ENCODE results near the gene MPHOSPH8. TPM values are rescaled to one million over a fixed set of nuclear protein-coding genes. Genes with fewer than 3 reads are reported as not detected.

MPHOSPH8 gene
- total RNA-seq, 6 experiments from 2014 or later, result 19.2 to 23.7 (median 20.7) TPM

DNA sequence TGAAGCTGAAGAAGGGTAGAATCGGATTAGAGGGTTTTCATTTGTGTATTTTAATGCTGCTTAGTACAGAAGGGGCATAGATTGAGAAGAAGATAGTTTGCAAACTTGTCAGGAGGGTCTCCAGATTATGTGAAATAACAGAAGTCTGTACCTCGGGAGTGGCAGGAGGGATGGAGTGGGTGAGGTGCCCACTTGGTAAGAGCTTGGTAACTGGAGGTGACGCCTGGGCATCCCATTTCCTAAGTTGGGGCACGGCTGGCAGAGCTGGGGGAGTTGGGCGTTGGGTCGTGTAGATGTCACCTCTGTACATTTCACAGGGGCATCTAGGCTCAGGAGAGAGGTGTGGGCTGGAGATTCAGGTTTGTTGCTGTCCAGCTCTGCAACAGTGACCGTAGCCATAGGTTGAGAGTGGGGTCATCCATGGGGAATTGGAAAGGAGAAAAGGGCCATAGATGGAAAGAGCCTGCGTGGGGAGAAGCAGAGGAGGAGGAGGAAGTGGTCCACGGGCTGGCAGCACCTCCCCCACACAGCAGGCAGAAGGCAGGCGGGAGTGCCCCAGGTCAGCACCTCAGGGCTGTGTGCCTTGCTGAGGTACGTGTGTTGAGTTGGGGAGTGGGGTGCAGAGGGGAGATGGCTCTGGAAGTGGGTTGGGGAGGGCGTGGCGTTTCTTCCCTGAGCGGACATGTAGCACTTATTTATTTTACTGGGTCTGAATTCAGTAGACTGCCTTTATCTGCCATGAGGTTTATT, 31.2 kb downstream of the MPHOSPH8 start:
- H3K36me3 Mint-ChIP-seq (ENCODE audit: low read depth), result peaks cover 42% of the 10 kb centered on the region
- no peak overlapping the region for H3K4me3 Mint-ChIP-seq
- no peak overlapping the region for H3K27ac Mint-ChIP-seq
- H3K9me3 Mint-ChIP-seq, result no peaks in the 10 kb centered on the region
- H3K4me1 Mint-ChIP-seq (ENCODE audit: low read depth), result no peaks in the 10 kb centered on the region
- no peak for DNase-seq
- H3K27me3 Mint-ChIP-seq (ENCODE audit: insufficient read depth), result peaks cover 8% of the 10 kb centered on the region
- TF ChIP-seq, protein P1, sequence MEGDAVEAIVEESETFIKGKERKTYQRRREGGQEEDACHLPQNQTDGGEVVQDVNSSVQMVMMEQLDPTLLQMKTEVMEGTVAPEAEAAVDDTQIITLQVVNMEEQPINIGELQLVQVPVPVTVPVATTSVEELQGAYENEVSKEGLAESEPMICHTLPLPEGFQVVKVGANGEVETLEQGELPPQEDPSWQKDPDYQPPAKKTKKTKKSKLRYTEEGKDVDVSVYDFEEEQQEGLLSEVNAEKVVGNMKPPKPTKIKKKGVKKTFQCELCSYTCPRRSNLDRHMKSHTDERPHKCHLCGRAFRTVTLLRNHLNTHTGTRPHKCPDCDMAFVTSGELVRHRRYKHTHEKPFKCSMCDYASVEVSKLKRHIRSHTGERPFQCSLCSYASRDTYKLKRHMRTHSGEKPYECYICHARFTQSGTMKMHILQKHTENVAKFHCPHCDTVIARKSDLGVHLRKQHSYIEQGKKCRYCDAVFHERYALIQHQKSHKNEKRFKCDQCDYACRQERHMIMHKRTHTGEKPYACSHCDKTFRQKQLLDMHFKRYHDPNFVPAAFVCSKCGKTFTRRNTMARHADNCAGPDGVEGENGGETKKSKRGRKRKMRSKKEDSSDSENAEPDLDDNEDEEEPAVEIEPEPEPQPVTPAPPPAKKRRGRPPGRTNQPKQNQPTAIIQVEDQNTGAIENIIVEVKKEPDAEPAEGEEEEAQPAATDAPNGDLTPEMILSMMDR (IDR thresholded peaks at IDR 0.05), result no peak

DNA sequence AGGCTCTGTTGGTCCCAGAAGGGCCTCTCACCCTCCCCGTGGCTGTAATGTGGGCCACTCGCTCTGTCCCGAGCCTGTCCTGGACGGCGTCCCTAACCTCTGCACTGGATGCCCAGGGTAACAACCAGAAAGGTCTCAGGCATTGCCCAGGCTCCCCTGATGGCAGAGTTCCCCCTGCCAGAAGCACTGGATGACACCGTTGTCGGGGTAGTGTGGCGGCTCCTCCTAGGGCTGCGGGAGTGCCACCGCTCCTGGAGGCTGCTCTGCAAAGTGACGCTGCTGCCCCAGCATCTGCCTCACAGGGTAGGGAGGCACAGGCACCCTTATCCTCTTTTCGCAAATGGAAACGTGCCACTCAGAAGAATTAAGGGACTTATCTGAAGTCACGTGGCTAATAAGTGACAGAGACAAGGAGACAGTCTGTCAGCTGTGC, 32.0 kb downstream of the MPHOSPH8 start:
- H3K27me3 Mint-ChIP-seq (ENCODE audit: insufficient read depth), result peaks cover 8% of the 10 kb centered on the region
- peak overlapping the region; percentile 26; the same call in 1 of the 2 replicates for H3K27ac Mint-ChIP-seq
- H3K9me3 Mint-ChIP-seq, result no peaks in the 10 kb centered on the region
- no peaks in the 10 kb centered on the region for H3K4me1 Mint-ChIP-seq (ENCODE audit: low read depth)
- H3K4me3 Mint-ChIP-seq, result no peak overlapping the region
- H3K36me3 Mint-ChIP-seq (ENCODE audit: low read depth), result peaks cover 42% of the 10 kb centered on the region
- TF ChIP-seq, protein P1 (IDR thresholded peaks at IDR 0.05), result no peak
- no peak for DNase-seq

DNA sequence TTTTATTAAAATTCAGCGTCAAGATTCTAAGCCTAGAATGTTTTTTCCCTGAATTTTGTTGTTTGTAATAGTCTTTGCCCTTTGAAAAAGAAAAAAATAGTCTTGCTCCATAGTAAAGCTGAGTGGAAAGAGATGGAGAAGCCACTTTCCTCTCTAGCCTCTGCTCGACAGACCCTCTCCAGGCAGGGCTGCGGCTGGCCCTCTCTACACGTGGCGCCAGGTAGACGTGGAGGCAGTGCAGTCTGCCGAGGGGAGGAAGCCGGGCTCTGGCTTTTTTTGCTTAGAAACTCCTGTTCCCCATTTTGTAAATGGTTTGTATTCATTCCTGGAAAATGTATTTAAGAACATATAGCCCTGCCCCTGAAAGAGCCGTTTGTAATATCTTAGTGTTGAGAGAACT, 35.3 kb downstream of the MPHOSPH8 start:
- Mint-ChIP-seq H3K27me3 (ENCODE audit: insufficient read depth) (peaks cover 8% of the 10 kb centered on the region), H3K36me3 (ENCODE audit: low read depth) (peaks cover 43% of the 10 kb centered on the region)
- DNase-seq, result no peak

DNA sequence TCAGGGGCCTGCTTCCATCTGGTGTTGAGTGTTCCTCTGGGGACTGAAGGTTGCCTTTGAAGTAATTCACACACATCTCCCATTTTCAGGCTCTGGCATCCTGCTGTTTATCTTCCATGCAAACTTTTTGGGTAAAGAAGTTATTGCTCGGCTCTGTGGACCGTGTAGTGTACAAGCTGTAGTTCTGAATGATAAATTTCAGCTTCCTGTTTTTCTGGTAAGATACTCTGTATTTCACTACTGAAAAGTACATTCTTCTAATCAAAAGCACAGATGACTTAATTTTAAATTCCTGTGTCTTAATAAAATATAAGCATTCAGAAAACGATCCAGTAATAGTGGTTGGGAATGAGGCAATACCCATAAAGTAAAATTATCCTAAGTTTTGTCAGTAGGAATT, 36.7 kb downstream of the MPHOSPH8 start:
- TF ChIP-seq, protein P1 (IDR thresholded peaks at IDR 0.05), result no peak
- Mint-ChIP-seq H3K36me3 (ENCODE audit: low read depth) (peaks cover 41% of the 10 kb centered on the region), H3K9me3 (no peaks in the 10 kb centered on the region), H3K27me3 (ENCODE audit: insufficient read depth) (peaks cover 4% of the 10 kb centered on the region), H3K4me1 (ENCODE audit: low read depth) (no peaks in the 10 kb centered on the region), H3K4me3 (no peak overlapping the region), H3K27ac (no peak overlapping the region)
- no peak for DNase-seq

More for the DNA sequence above, 35.3 kb downstream of the MPHOSPH8 start:
- TF ChIP-seq, protein P1 (IDR thresholded peaks at IDR 0.05), result no peak
- Mint-ChIP-seq H3K4me1 (ENCODE audit: low read depth) (no peaks in the 10 kb centered on the region), H3K9me3 (no peaks in the 10 kb centered on the region), H3K27ac (no peak overlapping the region), H3K4me3 (no peak overlapping the region)

DNA sequence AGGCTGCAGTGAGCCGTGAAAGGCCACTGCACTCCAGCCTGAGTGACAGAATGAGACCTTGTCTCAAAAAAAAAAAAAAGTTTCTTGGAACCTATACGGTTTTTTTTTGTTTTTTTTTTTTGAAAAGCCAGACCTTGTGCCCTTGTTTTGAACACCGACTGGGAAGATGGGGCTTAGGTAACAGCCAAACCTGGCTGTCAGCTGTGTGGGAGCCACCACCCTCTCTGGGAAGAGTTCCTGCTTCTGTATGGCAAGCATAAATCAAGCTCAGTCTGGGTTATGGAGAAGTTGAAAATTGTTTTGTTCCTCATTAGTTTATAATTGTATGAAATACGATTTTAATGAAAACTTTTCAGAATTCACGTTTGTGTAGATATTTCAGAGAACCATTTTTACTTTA, 39.5 kb downstream of the MPHOSPH8 start:
- Mint-ChIP-seq H3K27me3 (ENCODE audit: insufficient read depth) (peaks cover 3% of the 10 kb centered on the region), H3K36me3 (ENCODE audit: low read depth) (peaks cover 49% of the 10 kb centered on the region), H3K9me3 (no peaks in the 10 kb centered on the region), H3K4me1 (ENCODE audit: low read depth) (peaks cover 10% of the 10 kb centered on the region), H3K27ac (no peak overlapping the region), H3K4me3 (no peak overlapping the region)
- DNase-seq, result no peak
- TF ChIP-seq, protein P1 (IDR thresholded peaks at IDR 0.05), result no peak

Measured in HFFc6 (cell line).